Colonic mucosa (tissue), 4 donors: Measurements from ENCODE around the gene FOXD4L3. TPM values are rescaled to one million over a fixed set of nuclear protein-coding genes. Genes with fewer than 3 reads are reported as not detected.
"Not testable (repeated sequence)": the region's sequence is repeated elsewhere in the genome, so short reads cannot be mapped to it uniquely, and the experiment has no call there.

Experiments
- DNase-seq: peaks from one replicate; pipeline ENCODE4 v3.0.0-alpha.2; 2020
- H3K27ac ChIP-seq: fragments of 200-600 bp; one replicate; pipeline ENCODE4 v1.8.0; 2021
- H3K27me3 ChIP-seq: fragments of 200-600 bp; one replicate; pipeline ENCODE4 v1.8.0; 2021
- H3K36me3 ChIP-seq: fragments of 200-600 bp; one replicate; pipeline ENCODE4 v1.8.0; 2021
- H3K4me1 ChIP-seq: fragments of 200-600 bp; one replicate; pipeline ENCODE4 v1.8.0; 2021; ENCODE audit warnings: mild to moderate bottlenecking
- H3K4me3 ChIP-seq: fragments of 200-600 bp; one replicate; pipeline ENCODE4 v1.8.0; 2021
- H3K9ac ChIP-seq, 2 donors: one replicate each; pipeline ENCODE4 v1.7.0; 2013; ENCODE audit warnings: control low read depth in 2 of 2, low read depth in 2 of 2, low read length in 2 of 2
- H3K9me3 ChIP-seq: fragments of 200-600 bp; one replicate; pipeline ENCODE4 v1.8.0; 2021
- intact Hi-C: fragments of 100-400 bp; cut with DNase I; formaldehyde crosslinking; loops from one replicate; pipeline ENCODE4 v1.14.1; 2022
- total RNA-seq, 2 donors: library from RNA; stranded (reverse); fragmentation: NEBNext Ultra II Directional in 1 of 2; extraction: Animal tissue kit (Norgen Biotek cat#: 25700) in 1 of 2; gene quantifications; one replicate each; pipeline ENCODE4 v1.2.1, GENCODE V29; 2021
- donor health status: healthy.
- donor health status: DM: no; HTN: no; CAD: no.
- donor health status: DM: no; HTN: no; CAD: no.

Gene FOXD4L3
- not detected for total RNA-seq

- H3K4me3 ChIP-seq, H3K4me1 ChIP-seq, H3K9ac ChIP-seq, H3K36me3 ChIP-seq, intact Hi-C loops, DNase-seq, H3K9me3 ChIP-seq, H3K27me3 ChIP-seq, H3K27ac ChIP-seq: not testable (repeated sequence)
These were observed at the start of gene FOXD4L3 for GRCh38 chr9:68302567-68302966. Gene FOXD4L3, plus strand, starts transcription at chr9:68302867. Its CDS starts 85 bp downstream, at chr9:68302952.

GRCh38 chr9:68281041-68281440, 21.6 kb upstream of the FOXD4L3 start:
- H3K36me3 ChIP-seq, H3K4me1 ChIP-seq, H3K9ac ChIP-seq, intact Hi-C loops, H3K4me3 ChIP-seq, DNase-seq, H3K27me3 ChIP-seq, H3K27ac ChIP-seq, H3K9me3 ChIP-seq: not testable (repeated sequence)

- intact Hi-C loops, H3K27me3 ChIP-seq, DNase-seq, H3K27ac ChIP-seq, H3K36me3 ChIP-seq, H3K4me3 ChIP-seq, H3K9me3 ChIP-seq, H3K4me1 ChIP-seq, H3K9ac ChIP-seq: not testable (repeated sequence)
These were observed 1.1 kb downstream of the FOXD4L3 start for GRCh38 chr9:68303771-68304170.

- H3K27me3 ChIP-seq, DNase-seq, H3K27ac ChIP-seq, H3K9me3 ChIP-seq, H3K4me3 ChIP-seq, H3K36me3 ChIP-seq, H3K9ac ChIP-seq, H3K4me1 ChIP-seq, intact Hi-C loops: not testable (repeated sequence)
These were observed 1.5 kb downstream of the FOXD4L3 start for GRCh38 chr9:68304212-68304611.

GRCh38 chr9:68304777-68305176, 2.1 kb downstream of the FOXD4L3 start:
- intact Hi-C loops = not testable (repeated sequence)

GRCh38 chr9:68305680-68306285, 3.1 kb downstream of the FOXD4L3 start:
- H3K27me3 ChIP-seq, H3K9ac ChIP-seq, DNase-seq, H3K4me1 ChIP-seq, intact Hi-C loops, H3K4me3 ChIP-seq, H3K36me3 ChIP-seq, H3K9me3 ChIP-seq, H3K27ac ChIP-seq: not testable (repeated sequence)

More at GRCh38 chr9:68304777-68305176, 2.1 kb downstream of the FOXD4L3 start:
- H3K36me3 ChIP-seq, H3K9me3 ChIP-seq, H3K27me3 ChIP-seq, H3K4me1 ChIP-seq, H3K27ac ChIP-seq, DNase-seq, H3K4me3 ChIP-seq, H3K9ac ChIP-seq: not testable (repeated sequence)

GRCh38 chr9:68306391-68306964, 3.8 kb downstream of the FOXD4L3 start:
- intact Hi-C loops, H3K36me3 ChIP-seq, H3K9me3 ChIP-seq, H3K27ac ChIP-seq, DNase-seq, H3K27me3 ChIP-seq, H3K4me1 ChIP-seq, H3K9ac ChIP-seq, H3K4me3 ChIP-seq: not testable (repeated sequence)

- not testable (repeated sequence) for DNase-seq
These were observed 4.5 kb downstream of the FOXD4L3 start for GRCh38 chr9:68307127-68307526.

GRCh38 chr9:68307654-68308053, 5.0 kb downstream of the FOXD4L3 start:
- not testable (repeated sequence) for DNase-seq, H3K9me3 ChIP-seq

More at GRCh38 chr9:68307127-68307526, 4.5 kb downstream of the FOXD4L3 start:
- H3K4me1 ChIP-seq, H3K9me3 ChIP-seq, H3K36me3 ChIP-seq, H3K9ac ChIP-seq, intact Hi-C loops, H3K27ac ChIP-seq, H3K4me3 ChIP-seq, H3K27me3 ChIP-seq: not testable (repeated sequence)

GRCh38 chr9:68311208-68311607, 8.5 kb downstream of the FOXD4L3 start:
- H3K36me3 ChIP-seq, H3K4me3 ChIP-seq, H3K9ac ChIP-seq, H3K4me1 ChIP-seq, H3K9me3 ChIP-seq, H3K27me3 ChIP-seq, DNase-seq, H3K27ac ChIP-seq, intact Hi-C loops: not testable (repeated sequence)

More at GRCh38 chr9:68307654-68308053, 5.0 kb downstream of the FOXD4L3 start:
- H3K27ac ChIP-seq, H3K9ac ChIP-seq, intact Hi-C loops, H3K4me1 ChIP-seq, H3K36me3 ChIP-seq, H3K4me3 ChIP-seq, H3K27me3 ChIP-seq: not testable (repeated sequence)

GRCh38 chr9:68318209-68318608, 15.5 kb downstream of the FOXD4L3 start:
- H3K9me3 ChIP-seq, H3K36me3 ChIP-seq, H3K27ac ChIP-seq, H3K27me3 ChIP-seq, H3K4me1 ChIP-seq, DNase-seq, H3K9ac ChIP-seq, H3K4me3 ChIP-seq, intact Hi-C loops: not testable (repeated sequence)

- DNase-seq, H3K9ac ChIP-seq, H3K27me3 ChIP-seq, H3K9me3 ChIP-seq, H3K27ac ChIP-seq, intact Hi-C loops, H3K4me1 ChIP-seq, H3K4me3 ChIP-seq, H3K36me3 ChIP-seq: not testable (repeated sequence)
These were observed 21.1 kb downstream of the FOXD4L3 start for GRCh38 chr9:68323749-68324148.

- H3K27ac ChIP-seq, H3K9me3 ChIP-seq, DNase-seq, H3K4me3 ChIP-seq, H3K4me1 ChIP-seq, H3K27me3 ChIP-seq, H3K9ac ChIP-seq, H3K36me3 ChIP-seq, intact Hi-C loops: not testable (repeated sequence)
These were observed 21.9 kb downstream of the FOXD4L3 start for GRCh38 chr9:68324518-68324917.

- H3K4me1 ChIP-seq, H3K36me3 ChIP-seq, H3K9ac ChIP-seq, H3K27me3 ChIP-seq, H3K4me3 ChIP-seq, intact Hi-C loops, DNase-seq, H3K9me3 ChIP-seq, H3K27ac ChIP-seq: not testable (repeated sequence)
These were observed 26.4 kb downstream of the FOXD4L3 start for GRCh38 chr9:68329106-68329505.
